ENCODE results near the gene SKA2. TPM values are rescaled to one million over a fixed set of nuclear protein-coding genes. Genes with fewer than 3 reads are reported as not detected.

Gene SKA2
- total and polyA plus RNA-seq, 2 of the 8 experiments (the other 6 are each of a cell fraction or from before 2014, with no cell fraction given): 15.6 to 95.8 TPM

GRCh38 chr17:59106463-59107305, 48.3 kb downstream of the SKA2 start, which contains the start of gene TRIM37:
TRIM37 (minus strand) TSS chr17:59106880; CDS start chr17:59106461, 419 bp downstream.
- peak within 1 kb of the TSS; percentile 50; the same call in 1 of the 2 replicates for H2BK5ac ChIP-seq (ENCODE audit: low read depth, low read length)
- H3K23ac ChIP-seq (ENCODE audit: insufficient read length): no peak within 1 kb of the TSS
- FAIRE-seq (no peak), DNase-seq (ENCODE audit: low read depth in 1 of 2, low spot score in 2 of 2) (peak; percentile 98 to 99)
- H4K5ac ChIP-seq (ENCODE audit: insufficient read length, low read depth, low read length): peak within 1 kb of the TSS; percentile 74
- H4K91ac ChIP-seq (replicated peaks; ENCODE audit: insufficient read length, low read length): no peak within 1 kb of the TSS
- no peak within 1 kb of the TSS for H2BK15ac ChIP-seq (ENCODE audit: low read length)
- H3K14ac ChIP-seq (ENCODE audit: insufficient read length): no peak within 1 kb of the TSS
- H2BK120ac ChIP-seq (replicated peaks; ENCODE audit: low read depth, low read length): no peak within 1 kb of the TSS
- peaks cover 0 to 4% of the 10 kb centered on the region in 2 experiments for H4K20me1 ChIP-seq (replicated peaks in 1 of 2; ENCODE audit: control insufficient read depth in 1 of 2, insufficient read depth in 2 of 2, low read length in 2 of 2)
- H3K4me3 ChIP-seq (ENCODE audit: extremely low read depth in 1 of 4, insufficient read depth in 2 of 4, low read depth in 3 of 4, low read length in 4 of 4): peak within 1 kb of the TSS; percentile 74 to 92 (median 90)
- peak within 1 kb of the TSS; percentile 88 for H3K18ac ChIP-seq (ENCODE audit: extremely low read depth, low read length)
- POLR2A ChIA-PET (ENCODE audit: partially characterized antibody): interaction anchor here (0.7 to 3.6 kb wide), 13 partner anchors 8 to 609 kb away, joined by 3 to 32 read pairs (median 4); partner anchors contain the start of genes PRR11 and SKA2
- no peaks in the 10 kb centered on the region for H3K79me1 ChIP-seq (ENCODE audit: low read depth, low read length)
- H3K23me2 ChIP-seq (ENCODE audit: low read depth, low read length): 0 out of 2 replicates have a peak, but pooled peaks cover 4% of the 10 kb centered on the region
- 0 out of 7 replicates have a peak, but pooled peaks cover 0 to 6% (median 0%) of the 10 kb centered on the region in 4 experiments for H3K4me1 ChIP-seq (replicated peaks in 1 of 4; ENCODE audit: control insufficient read depth in 3 of 4, insufficient read depth in 4 of 4, low read length in 3 of 4)
- peak within 1 kb of the TSS; percentile 45 for H2AFZ ChIP-seq (ENCODE audit: low read length)
- CTCF ChIA-PET (ENCODE audit: partially characterized antibody): interaction anchor here (0.5 kb wide), 1 partner anchor 40 kb away, joined by 3 read pairs; no protein-coding TSS in a partner anchor
- peak within 1 kb of the TSS; percentile 81 to 92 (median 84) for H3K9ac ChIP-seq (replicated peaks in 1 of 4; ENCODE audit: extremely low read depth in 1 of 4, low read depth in 3 of 4, low read length in 3 of 4)
- peak within 1 kb of the TSS; percentile 71 to 90 for H3K4me2 ChIP-seq (ENCODE audit: insufficient read depth in 1 of 2, low read depth in 2 of 2, low read length in 2 of 2)
- H3K56ac ChIP-seq (replicated peaks; ENCODE audit: insufficient read length, low read depth, low read length): peak within 1 kb of the TSS; percentile 7
- no peak within 1 kb of the TSS for H2BK20ac ChIP-seq (ENCODE audit: low read length)
- peak within 1 kb of the TSS; percentile 74 for H4K8ac ChIP-seq (ENCODE audit: extremely low read depth, insufficient read depth, low read length)
- H3K4ac ChIP-seq (replicated peaks; ENCODE audit: insufficient read length, low read depth, low read length): peak within 1 kb of the TSS; percentile 18
- H2AK5ac ChIP-seq (ENCODE audit: low read depth, low read length): no peak within 1 kb of the TSS
- peak within 1 kb of the TSS; percentile 64; the same call in 1 of the 2 replicates for H2BK12ac ChIP-seq (ENCODE audit: low read depth, low read length)
- H3K27ac ChIP-seq (ENCODE audit: low read depth, low read length): peak within 1 kb of the TSS; percentile 68
- peaks cover 0 to 19% (median 0%) of the 10 kb centered on the region in 4 experiments; a peak in 2 of 8 replicates for H3K36me3 ChIP-seq (ENCODE audit: control insufficient read depth in 2 of 4, insufficient read depth in 4 of 4, low read length in 3 of 4)
- WGBS, 2 experiments (ENCODE audit: extremely low coverage in 1 of 2, insufficient coverage in 1 of 2, insufficient read length in 1 of 2, insufficient replicate concordance in 2 of 2, low coverage in 1 of 2, low lambda C conversion rate in 2 of 2, missing lambda C conversion rate in 1 of 2): 3% methylated on average over 68 of the region's 89 CpGs; no CpG with 5 or more reads in 1 of the 2 experiments
- H3K79me2 ChIP-seq (ENCODE audit: control insufficient read depth in 1 of 2, insufficient read depth in 2 of 2, low read length in 2 of 2): peaks cover 0 to 38% of the 10 kb centered on the region in 2 experiments; a peak in 3 of 4 replicates
- H3K27me3 ChIP-seq (replicated peaks in 1 of 4; ENCODE audit: control insufficient read depth in 3 of 4, extremely low read depth in 1 of 4, insufficient read depth in 3 of 4, low read length in 3 of 4): no peaks in the 10 kb centered on the region
- no peaks in the 10 kb centered on the region for H3K9me3 ChIP-seq (ENCODE audit: insufficient read depth in 2 of 2, low read depth in 1 of 2, low read length in 1 of 2)
- TF ChIP-seq SIN3A (conservative IDR thresholded peaks at IDR 0.05 in 1 of 2, IDR thresholded peaks at IDR 0.05 in 1 of 2; ENCODE audit: low read depth in 1 of 2, low read length in 2 of 2) (peak; percentile 30 to 87; a peak in 2 of 4 replicates), SIRT6 (IDR thresholded peaks at IDR 0.05; ENCODE audit: low read length) (no peak), CHD1 (IDR thresholded peaks at IDR 0.05; ENCODE audit: low read depth, low read length) (no peak), USF2 (IDR thresholded peaks at IDR 0.05; ENCODE audit: low read length) (peak; percentile 89), HDAC2 (IDR thresholded peaks at IDR 0.05; ENCODE audit: borderline replicate concordance in 1 of 2, low read depth in 2 of 2, low read length in 2 of 2) (peak in 1 of 2 experiments; percentile 75; a peak in 2 of 4 replicates), SIX5 (IDR thresholded peaks at IDR 0.05; ENCODE audit: low read depth, low read length) (no peak), POLR2A (IDR thresholded peaks at IDR 0.05; ENCODE audit: control extremely low read depth in 1 of 2, low read depth in 2 of 2, low read length in 2 of 2) (peak; percentile 42 to 67), NRF1 (IDR thresholded peaks at IDR 0.05; ENCODE audit: low read depth, low read length) (peak; percentile 79), POU5F1 (IDR thresholded peaks at IDR 0.05; ENCODE audit: low read depth, low read length) (no peak), TAF1 (IDR thresholded peaks at IDR 0.05; ENCODE audit: low read depth, low read length) (peak; percentile 83)
